Small intestine (tissue), 16 donors: ENCODE results near the gene DUSP28. TPM values are rescaled to one million over a fixed set of nuclear protein-coding genes. Genes with fewer than 3 reads are reported as not detected.
A peak's percentile ranks its signal among the peaks of the same experiment; 100 is the strongest.

ENCODE experiments used
- DNase-seq, 2 donors: peaks; one replicate each; pipeline versions ENCODE4 v3.0.0 to v3.0.0-alpha.2; 2013
- FAIRE-seq: peaks from 2 replicates; lab custom pipeline; 2012; peaks lifted over from hg19 to GRCh38; lab: Jason Lieb, UNC
- H3K27ac ChIP-seq, 3 donors: one replicate each; pipeline ENCODE4 v1.5.1; 2013; ENCODE audit warnings: low read length in 2 of 3, mild to moderate bottlenecking in 2 of 3, control low read depth in 1 of 3, inconsistent platforms in 1 of 3, low read depth in 1 of 3, moderate library complexity in 1 of 3
- H3K27me3 ChIP-seq, 3 donors: one replicate each; pipeline ENCODE4 v1.6.1; 2013; ENCODE audit warnings: low read length in 3 of 3, inconsistent platforms in 1 of 3; ENCODE audit not compliant: control insufficient read depth in 3 of 3, insufficient read depth in 3 of 3
- H3K36me3 ChIP-seq, 3 donors: one replicate each; pipeline ENCODE4 v1.6.1; 2013; ENCODE audit warnings: low read length in 3 of 3, inconsistent platforms in 1 of 3, low read depth in 1 of 3, mild to moderate bottlenecking in 1 of 3, moderate library complexity in 1 of 3; ENCODE audit not compliant: control insufficient read depth in 3 of 3, insufficient read depth in 2 of 3
- H3K4me1 ChIP-seq, 3 donors: one replicate each; pipeline ENCODE4 v1.6.1; 2013; ENCODE audit warnings: low read length in 2 of 3, inconsistent platforms in 1 of 3, low read depth in 1 of 3, mild to moderate bottlenecking in 1 of 3, moderate library complexity in 1 of 3; ENCODE audit not compliant: control insufficient read depth in 3 of 3, insufficient read depth in 2 of 3
- H3K4me3 ChIP-seq, 3 donors: one replicate each; pipeline ENCODE4 v1.5.1; 2013; ENCODE audit warnings: low read length in 3 of 3, control low read depth in 1 of 3, inconsistent platforms in 1 of 3, low read depth in 1 of 3, mild to moderate bottlenecking in 1 of 3, moderate library complexity in 1 of 3
- H3K9me3 ChIP-seq, 2 donors: one replicate each; pipeline ENCODE4 v1.6.1; 2013; ENCODE audit warnings: low read depth in 1 of 2, low read length in 1 of 2; ENCODE audit not compliant: control insufficient read depth in 2 of 2, insufficient read depth in 1 of 2
- WGBS, 3 donors: extraction: QIAGEN DNeasy Blood & Tissue Kit; methylation state at CpG; one replicate each; pipeline ENCODE4 v1.1.7; 2013; 5-methylcytosine and 5-hydroxymethylcytosine counted together
- long read RNA-seq, 10 donors: transcript quantifications; one replicate each; lab custom pipeline, GENCODE V29; 2026
- polyA plus RNA-seq, 4 donors: library from polyadenylated mRNA; stranded (reverse) in 3 of 4; unstranded in 1 of 4; fragments of 200-250 nt in 3 of 4; fragments of 120-200 nt in 1 of 4; gene quantifications; one replicate each; pipeline versions ENCODE4 v1.2.1 to v1.2.3, GENCODE V29; 2013
- donor health status: healthy with polysubstance abuse.
- donor health status: control.
- donor health status: control.
- donor health status: Bipolar disorder and iron deficiency.
- donor health status: healthy.

Gene DUSP28
- polyA plus RNA-seq = 1 to 10 TPM; 1.8 to 7.9 (median 5.0) TPM
- long read RNA-seq, donor 1 = 0 reads
- long read RNA-seq, donor 2, partial matches to known transcripts = 0 of 1 reads
- long read RNA-seq, donor 2, other reads (novel, unspliced or antisense) = 0 of 1 reads
- long read RNA-seq, donor 3, partial matches to known transcripts = 0 of 2 reads
- long read RNA-seq, donor 3, other reads (novel, unspliced or antisense) = 0 of 2 reads
- long read RNA-seq, donor 4 = 0 reads
- long read RNA-seq, donor 5, partial matches to known transcripts = 0 of 1 reads
- long read RNA-seq, donor 5, other reads (novel, unspliced or antisense) = 0 of 1 reads
- long read RNA-seq, donor 6, partial matches to known transcripts = 0 of 2 reads
- long read RNA-seq, donor 6, other reads (novel, unspliced or antisense) = 0 of 2 reads
- long read RNA-seq, donor 7 = 0 reads
- long read RNA-seq, donor 8 = 0 reads
- long read RNA-seq, donor 9 = 0 reads
- long read RNA-seq, donor 10, partial matches to known transcripts = 0 of 3 reads
- long read RNA-seq, donor 10, other reads (novel, unspliced or antisense) = 0 of 3 reads

- Histone ChIP-seq H3K4me1 (peaks cover 7 to 54% (median 12%) of the 10 kb centered on the region in 3 donors), H3K27ac (peak within 1 kb of the TSS; percentile 97 to 99 (median 98)), H3K36me3 (peaks cover 0 to 35% (median 0%) of the 10 kb centered on the region in 3 donors), H3K27me3 (no peaks in the 10 kb centered on the region), H3K4me3 (peak within 1 kb of the TSS; percentile 51 to 95 (median 66)), H3K9me3 (no peaks in the 10 kb centered on the region)
- WGBS, 3 donors = 0 to 1% (median 0%) methylated on average over 30 to 39 of the region's 39 CpGs
- FAIRE-seq = no peak
- DNase-seq = peak; percentile 89 to 96
Measured at GRCh38 chr2:240560084-240560479, at the start of gene DUSP28. Gene DUSP28 (plus strand): TSS chr2:240560357. CDS start chr2:240560685, 328 bp downstream.

DNA sequence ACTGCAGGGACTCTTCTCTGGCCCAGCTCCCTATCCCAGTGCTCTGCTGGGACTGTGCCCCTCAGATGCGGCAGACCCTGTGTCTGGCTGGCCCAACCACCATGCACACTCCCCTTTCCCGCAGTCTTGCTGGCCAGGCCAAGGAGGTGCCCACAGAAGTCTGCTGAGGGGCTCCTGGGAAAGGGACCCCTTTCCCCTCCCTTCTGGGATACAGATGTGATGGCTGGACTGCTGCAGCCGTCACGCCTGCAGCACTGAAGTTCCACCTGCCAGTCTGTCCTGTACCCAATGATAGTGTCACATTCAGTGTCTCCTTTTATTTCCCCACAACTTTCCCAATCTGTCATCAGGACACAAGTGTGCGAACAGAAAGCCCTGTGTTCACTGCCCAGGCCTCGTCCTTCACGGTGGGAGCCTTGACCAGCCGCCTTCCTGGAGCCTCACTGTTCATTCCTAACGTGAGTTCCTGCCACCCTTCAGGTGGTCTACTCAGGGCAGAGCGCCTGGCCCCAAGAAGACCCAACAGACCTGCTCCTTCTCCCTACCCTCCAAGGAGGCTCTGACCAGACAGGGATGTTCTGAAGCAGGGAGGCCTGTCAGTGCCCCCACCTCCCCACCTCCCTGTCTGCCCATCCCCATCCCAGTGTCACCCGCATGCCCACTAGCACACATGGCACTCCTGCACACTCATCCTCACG, 49.5 kb upstream of the DUSP28 start:
- Histone ChIP-seq H3K27me3 (no peaks in the 10 kb centered on the region), H3K36me3 (peaks cover 0 to 18% (median 0%) of the 10 kb centered on the region in 3 donors), H3K4me3 (no peak overlapping the region), H3K9me3 (peaks cover 0 to 3% of the 10 kb centered on the region in 2 donors), H3K27ac (no peak overlapping the region), H3K4me1 (no peaks in the 10 kb centered on the region)
- no peak for DNase-seq
- FAIRE-seq = no peak
- WGBS, 3 donors = 91 to 96% (median 95%) methylated on average over 12 of the region's 12 CpGs

GRCh38 chr2:240511351-240512108, 48.6 kb upstream of the DUSP28 start:
- WGBS, 3 donors = 93 to 97% (median 95%) methylated on average over 28 to 31 of the region's 31 CpGs
- Histone ChIP-seq H3K36me3 (peaks cover 0 to 18% (median 0%) of the 10 kb centered on the region in 3 donors), H3K4me3 (no peak overlapping the region), H3K4me1 (no peaks in the 10 kb centered on the region), H3K27ac (no peak overlapping the region), H3K9me3 (peaks cover 0 to 3% of the 10 kb centered on the region in 2 donors), H3K27me3 (no peaks in the 10 kb centered on the region)
- no peak for FAIRE-seq
- no peak for DNase-seq

- no peak overlapping the region for H3K4me3 ChIP-seq
- no peaks in the 10 kb centered on the region for H3K27me3 ChIP-seq
- H3K36me3 ChIP-seq = peaks cover 0 to 18% (median 0%) of the 10 kb centered on the region in 3 donors
- FAIRE-seq (no peak), DNase-seq (no peak)
- 97 to 98% (median 97%) methylated on average over 11 of the region's 11 CpGs for WGBS, 3 donors
- no peak overlapping the region for H3K27ac ChIP-seq
- peaks cover 0 to 3% of the 10 kb centered on the region in 2 donors for H3K9me3 ChIP-seq
- no peaks in the 10 kb centered on the region for H3K4me1 ChIP-seq
Measured at GRCh38 chr2:240512109-240512485, 48.1 kb upstream of the DUSP28 start.

- Histone ChIP-seq H3K27me3 (no peaks in the 10 kb centered on the region), H3K9me3 (peaks cover 0 to 3% of the 10 kb centered on the region in 2 donors), H3K27ac (no peak overlapping the region), H3K36me3 (peaks cover 0 to 18% (median 0%) of the 10 kb centered on the region in 3 donors), H3K4me1 (no peaks in the 10 kb centered on the region), H3K4me3 (no peak overlapping the region)
- FAIRE-seq (no peak), DNase-seq (no peak)
- WGBS, 3 donors = 94 to 96% (median 95%) methylated on average over 21 of the region's 21 CpGs
Measured at GRCh38 chr2:240512666-240513535, 47.3 kb upstream of the DUSP28 start.

DNA sequence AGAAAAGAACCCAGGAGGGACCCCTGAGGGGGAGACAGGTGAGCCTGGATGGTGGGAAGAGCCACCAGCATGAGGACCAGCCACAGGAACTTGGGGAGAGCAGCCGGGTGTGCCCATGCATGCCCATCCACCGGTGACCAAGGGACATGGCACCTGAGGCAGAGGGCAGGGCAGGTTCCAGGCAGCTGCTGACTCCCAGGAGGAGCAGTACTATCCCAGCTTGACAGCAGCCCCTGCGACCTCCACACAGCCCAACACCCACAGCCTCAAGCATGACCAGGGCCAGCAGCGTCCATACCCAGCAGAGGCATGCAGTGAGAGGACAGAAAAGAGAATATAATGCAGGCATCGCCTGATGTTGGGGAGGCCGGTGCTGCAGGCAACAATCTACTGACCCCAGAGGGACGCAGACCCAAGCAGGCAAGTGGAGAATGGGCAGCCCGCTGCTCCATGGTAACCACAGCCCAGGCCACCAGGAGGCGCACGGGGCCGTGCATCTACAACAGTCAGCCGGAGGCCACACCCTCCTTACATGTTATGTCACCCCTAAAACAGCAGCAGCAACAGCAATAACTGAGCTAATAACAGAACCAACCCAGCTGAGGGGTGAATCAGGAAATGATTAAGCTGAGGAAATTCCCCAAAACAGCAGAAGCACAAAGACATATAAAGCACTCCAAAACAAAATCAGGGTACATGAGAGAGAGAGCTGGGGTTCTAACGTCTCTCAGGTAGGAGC, 46.4 kb upstream of the DUSP28 start:
- peaks cover 0 to under 1% (median 0%) of the 10 kb centered on the region in 3 donors for H3K27me3 ChIP-seq
- DNase-seq (peak; percentile 75 to 85), FAIRE-seq (no peak)
- no peaks in the 10 kb centered on the region for H3K4me1 ChIP-seq
- peaks cover 0 to 18% (median 0%) of the 10 kb centered on the region in 3 donors for H3K36me3 ChIP-seq
- H3K4me3 ChIP-seq = no peak overlapping the region
- 37 to 43% (median 42%) methylated on average over 12 to 13 of the region's 13 CpGs for WGBS, 3 donors
- H3K9me3 ChIP-seq = peaks cover 0 to 3% of the 10 kb centered on the region in 2 donors
- no peak overlapping the region for H3K27ac ChIP-seq

GRCh38 chr2:240514631-240515030, 45.5 kb upstream of the DUSP28 start:
- 90 to 97% (median 96%) methylated on average over 2 of the region's 2 CpGs for WGBS, 3 donors

More at GRCh38 chr2:240514631-240515030, 45.5 kb upstream of the DUSP28 start:
- FAIRE-seq (no peak), DNase-seq (no peak)
- Histone ChIP-seq H3K27ac (no peak overlapping the region), H3K27me3 (peaks cover 0 to 8% (median 0%) of the 10 kb centered on the region in 3 donors), H3K9me3 (peaks cover 0 to 3% of the 10 kb centered on the region in 2 donors), H3K36me3 (peaks cover 0 to 18% (median 3%) of the 10 kb centered on the region in 3 donors), H3K4me3 (no peak overlapping the region), H3K4me1 (no peaks in the 10 kb centered on the region)
